VCaP (cell line): ENCODE measurements around the gene KRT73.

ENCODE experiments used
- H3K27ac ChIP-seq: fragments of 450-650 bp; 2 replicates; pipeline ENCODE4 v1.5.1; 2017
- TF ChIP-seq, protein P1 (sequence below): fragments of 450-650 bp; conservative IDR thresholded peaks from 2 replicates; pipeline ENCODE4 v1.5.1; 2017; ENCODE audit warnings: mild to moderate bottlenecking, moderate library complexity

KRT73 gene

GRCh38 chr12:52636592-52637258 lies 18.4 kb upstream of the KRT73 start:
- TF ChIP-seq, protein P1, sequence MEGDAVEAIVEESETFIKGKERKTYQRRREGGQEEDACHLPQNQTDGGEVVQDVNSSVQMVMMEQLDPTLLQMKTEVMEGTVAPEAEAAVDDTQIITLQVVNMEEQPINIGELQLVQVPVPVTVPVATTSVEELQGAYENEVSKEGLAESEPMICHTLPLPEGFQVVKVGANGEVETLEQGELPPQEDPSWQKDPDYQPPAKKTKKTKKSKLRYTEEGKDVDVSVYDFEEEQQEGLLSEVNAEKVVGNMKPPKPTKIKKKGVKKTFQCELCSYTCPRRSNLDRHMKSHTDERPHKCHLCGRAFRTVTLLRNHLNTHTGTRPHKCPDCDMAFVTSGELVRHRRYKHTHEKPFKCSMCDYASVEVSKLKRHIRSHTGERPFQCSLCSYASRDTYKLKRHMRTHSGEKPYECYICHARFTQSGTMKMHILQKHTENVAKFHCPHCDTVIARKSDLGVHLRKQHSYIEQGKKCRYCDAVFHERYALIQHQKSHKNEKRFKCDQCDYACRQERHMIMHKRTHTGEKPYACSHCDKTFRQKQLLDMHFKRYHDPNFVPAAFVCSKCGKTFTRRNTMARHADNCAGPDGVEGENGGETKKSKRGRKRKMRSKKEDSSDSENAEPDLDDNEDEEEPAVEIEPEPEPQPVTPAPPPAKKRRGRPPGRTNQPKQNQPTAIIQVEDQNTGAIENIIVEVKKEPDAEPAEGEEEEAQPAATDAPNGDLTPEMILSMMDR: no peak
- no peak overlapping the region for H3K27ac ChIP-seq

- TF ChIP-seq, protein P1: no peak
- no peak overlapping the region for H3K27ac ChIP-seq
Observed at GRCh38 chr12:52636189-52636588, 17.8 kb upstream of the KRT73 start.

GRCh38 chr12:52634266-52635056 lies 16.1 kb upstream of the KRT73 start:
- peak overlapping the region; percentile 26 for H3K27ac ChIP-seq
- TF ChIP-seq, protein P1: no peak

- peak overlapping the region; percentile 26; the same call in 1 of the 2 replicates for H3K27ac ChIP-seq
- TF ChIP-seq, protein P1: no peak
Observed at GRCh38 chr12:52633383-52633782, 15.0 kb upstream of the KRT73 start.

DNA sequence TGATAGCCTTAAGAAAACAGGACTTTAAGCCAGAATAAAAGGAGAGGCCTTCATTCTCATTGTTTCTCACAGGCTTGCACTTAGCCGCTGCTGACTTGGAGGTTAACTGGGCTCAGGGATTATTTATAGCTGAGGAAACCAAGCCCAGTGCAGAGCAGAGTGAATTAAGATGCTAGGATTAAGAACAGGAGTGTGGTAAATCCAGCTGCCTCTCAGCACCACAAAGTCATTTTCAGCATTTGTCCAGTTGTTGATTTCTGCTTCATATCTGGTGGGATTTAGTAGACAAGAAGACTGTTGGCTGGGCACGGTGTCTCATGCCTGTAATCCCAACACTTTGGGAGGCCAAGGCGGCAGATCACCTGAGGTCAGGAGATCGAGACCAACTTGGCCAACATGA lies 14.3 kb upstream of the KRT73 start:
- TF ChIP-seq, protein P1: no peak
- H3K27ac ChIP-seq: no peak overlapping the region; the same call in 1 of the 2 replicates

GRCh38 chr12:52631676-52632459 lies 13.5 kb upstream of the KRT73 start:
- TF ChIP-seq, protein P1: no peak
- H3K27ac ChIP-seq: no peak overlapping the region

- TF ChIP-seq, protein P1: no peak
- H3K27ac ChIP-seq: no peak overlapping the region
Observed at GRCh38 chr12:52631264-52631663, 12.9 kb upstream of the KRT73 start.
